Measurements from ENCODE around the gene BMERB1. TPM values are rescaled to one million over a fixed set of nuclear protein-coding genes. Genes with fewer than 3 reads are reported as not detected.
"Not testable (repeated sequence)": the region's sequence is repeated elsewhere in the genome, so short reads cannot be mapped to it uniquely, and the experiment has no call there.

The BMERB1 gene
- total and polyA plus RNA-seq, 2 experiments from 2014 or later = 17.3 to 28.1 TPM

GRCh38 chr16:15400314-15400713 lies 34.1 kb upstream of the BMERB1 start:
- H3K27ac Mint-ChIP-seq; H3K27me3 ChIP-seq (ENCODE audit: insufficient read depth); DNase-seq (ENCODE audit: low spot score); H2AFZ ChIP-seq; H3K4me3 Mint-ChIP-seq; H3K79me2 ChIP-seq (replicated peaks; ENCODE audit: insufficient read depth); H3K4me3 ChIP-seq; H3K9me2 ChIP-seq (ENCODE audit: insufficient read depth); H3K4me2 ChIP-seq; H3K36me3 ChIP-seq (ENCODE audit: insufficient read depth); H3K27ac ChIP-seq (ENCODE audit: low read depth); H3K9me3 Mint-ChIP-seq; ATAC-seq; H3F3A ChIP-seq (replicated peaks; ENCODE audit: low read depth); H3K36me3 Mint-ChIP-seq (ENCODE audit: low read depth); H4K20me1 ChIP-seq (replicated peaks; ENCODE audit: insufficient read depth): not testable (repeated sequence)
- H3K27me3 Mint-ChIP-seq (ENCODE audit: insufficient read depth, low read depth, poor library complexity) = peaks cover 12% of the 10 kb centered on the region
- peaks cover 12% of the 10 kb centered on the region for H3K4me1 ChIP-seq (ENCODE audit: insufficient read depth)
- H3K4me1 Mint-ChIP-seq = peaks cover 34% of the 10 kb centered on the region

- Mint-ChIP-seq H3K27me3 (ENCODE audit: insufficient read depth, low read depth, poor library complexity) (peaks cover 5% of the 10 kb centered on the region), H3K27ac (no peak overlapping the region), H3K4me3 (no peak overlapping the region), H3K4me1 (peaks cover 27% of the 10 kb centered on the region), H3K36me3 (ENCODE audit: low read depth) (peaks cover 10% of the 10 kb centered on the region; the same call in 2 of the 3 replicates), H3K9me3 (no peaks in the 10 kb centered on the region; the same call in 2 of the 3 replicates)
- H3K4me3 ChIP-seq = no peak overlapping the region
- H3K79me2 ChIP-seq (replicated peaks; ENCODE audit: insufficient read depth) = no peaks in the 10 kb centered on the region
- TF ChIP-seq ZNF114 (CRISPR knock-in tag; IDR thresholded peaks at IDR 0.05) (no peak), ZNF331 (CRISPR knock-in tag; IDR thresholded peaks at IDR 0.05; ENCODE audit: low read depth) (no peak), CREB1 (CRISPR knock-in tag; IDR thresholded peaks at IDR 0.05; ENCODE audit: low read depth) (no peak), NANOG (IDR thresholded peaks at IDR 0.05; ENCODE audit: borderline replicate concordance) (no peak), CTCF (conservative IDR thresholded peaks at IDR 0.05; ENCODE audit: low read depth in 2 of 2) (no peak), JUNB (IDR thresholded peaks at IDR 0.05; ENCODE audit: unreplicated experiment) (no peak), STAT1 (IDR thresholded peaks at IDR 0.05; ENCODE audit: unreplicated experiment) (no peak), EZH2phosphoT487 (IDR thresholded peaks at IDR 0.05; ENCODE audit: unreplicated experiment) (no peak), EZH2 (IDR thresholded peaks at IDR 0.05; ENCODE audit: low read depth, unreplicated experiment) (no peak), ZNF462 (CRISPR knock-in tag; IDR thresholded peaks at IDR 0.05) (no peak)
- no peaks in the 10 kb centered on the region; the same call in 1 of the 2 replicates for H3K36me3 ChIP-seq (ENCODE audit: insufficient read depth)
- H2AFZ ChIP-seq = no peak overlapping the region
- H3F3A ChIP-seq (replicated peaks; ENCODE audit: low read depth) = no peaks in the 10 kb centered on the region; the same call in 1 of the 2 replicates
- no peak overlapping the region for H3K4me2 ChIP-seq
- H3K9me2 ChIP-seq (ENCODE audit: insufficient read depth) = no peaks in the 10 kb centered on the region
- no peak overlapping the region for H3K27ac ChIP-seq (ENCODE audit: low read depth)
- no peaks in the 10 kb centered on the region for H3K27me3 ChIP-seq (ENCODE audit: insufficient read depth)
- DNase-seq (ENCODE audit: low spot score) (no peak), ATAC-seq (no peak)
- H3K4me1 ChIP-seq (ENCODE audit: insufficient read depth) = peaks cover 12% of the 10 kb centered on the region
- no peaks in the 10 kb centered on the region for H4K20me1 ChIP-seq (replicated peaks; ENCODE audit: insufficient read depth)
These were observed 32.4 kb upstream of the BMERB1 start for GRCh38 chr16:15401972-15402371.
